Hematopoietic multipotent progenitor cell (in vitro differentiated cells): ENCODE results near the gene CLDN1. TPM values are rescaled to one million over a fixed set of nuclear protein-coding genes. Genes with fewer than 3 reads are reported as not detected.

Experiments
- DNase-seq, 3 donors: peaks; one replicate each; pipeline ENCODE4 v3.0.0-alpha.2; 2011 to 2015; ENCODE audit warnings: low read depth in 2 of 3, low spot score in 2 of 3
- total RNA-seq: library from RNA; depleted of rRNA; stranded (reverse); fragments of >200 nt; gene quantifications from one replicate; pipeline ENCODE4 v1.2.3, GENCODE V29; 2012

CLDN1 gene
- total RNA-seq, 1 donor = not detected

- DNase-seq = no peak
These were observed 14.4 kb upstream of the CLDN1 start for GRCh38 chr3:190336516-190337189.

GRCh38 chr3:190333961-190334360 is 11.7 kb upstream of the CLDN1 start:
- no peak for DNase-seq

- DNase-seq = no peak
These were observed 8.9 kb upstream of the CLDN1 start for GRCh38 chr3:190330936-190331734.

GRCh38 chr3:190326930-190327329 is 4.7 kb upstream of the CLDN1 start:
- DNase-seq = no peak

- DNase-seq = no peak
These were observed 4.1 kb upstream of the CLDN1 start for GRCh38 chr3:190326361-190326760.

- DNase-seq = no peak
These were observed 3.7 kb upstream of the CLDN1 start for GRCh38 chr3:190325923-190326322.

- peak in 2 of 3 donors; percentile 5 to 28 for DNase-seq
These were observed 990 bp upstream of the CLDN1 start for GRCh38 chr3:190323246-190323626.

GRCh38 chr3:190322604-190323245 is 479 bp upstream of the CLDN1 start:
- DNase-seq = peak in 2 of 3 donors; percentile 6 to 21

- no peak for DNase-seq
These were observed 1.5 kb downstream of the CLDN1 start for GRCh38 chr3:190320594-190321362.

GRCh38 chr3:190319660-190320059 is 2.6 kb downstream of the CLDN1 start:
- no peak for DNase-seq

GRCh38 chr3:190318666-190319065 is 3.6 kb downstream of the CLDN1 start:
- no peak for DNase-seq

- DNase-seq = no peak
These were observed 7.5 kb downstream of the CLDN1 start for GRCh38 chr3:190314741-190315140.

- no peak for DNase-seq
These were observed 12.8 kb downstream of the CLDN1 start for GRCh38 chr3:190309414-190309813.

GRCh38 chr3:190308154-190308553 is 14.1 kb downstream of the CLDN1 start:
- no peak for DNase-seq

- DNase-seq = no peak
These were observed 15.1 kb downstream of the CLDN1 start for GRCh38 chr3:190307164-190307545.

- no peak for DNase-seq
These were observed 15.6 kb downstream of the CLDN1 start for GRCh38 chr3:190306513-190307163.

GRCh38 chr3:190306026-190306425 is 16.2 kb downstream of the CLDN1 start:
- DNase-seq = no peak

GRCh38 chr3:190305406-190305805 is 16.8 kb downstream of the CLDN1 start:
- no peak for DNase-seq

GRCh38 chr3:190303884-190304283 is 18.4 kb downstream of the CLDN1 start:
- no peak for DNase-seq

- no peak for DNase-seq
These were observed 19.9 kb downstream of the CLDN1 start for GRCh38 chr3:190302212-190302867.
